K562 (cell line): Measurements from ENCODE around the gene CHM. TPM values are rescaled to one million over a fixed set of nuclear protein-coding genes. Genes with fewer than 3 reads are reported as not detected.

Experiments used
- ATAC-seq: fragments of 200-7000 bp; cut with Tn5 transposase; 3 replicates; pipeline ENCODE4 v1.9.1; 2020; ENCODE audit warnings: moderate library complexity
- BruUV-seq: library from RNA; stranded (reverse); fragments of 400-500 nt; replicated peaks from 2 replicates; lab custom pipeline; 2021; lab: Mats Ljungman, UMichigan
- CTCF ChIA-PET: fragments of 300-600 bp; formaldehyde crosslinking; extraction: SDS; loops from one replicate; lab custom pipeline; 2021; ENCODE audit warnings: low intra/inter-chr PET ratio; lab: Yijun Ruan, JAX
- POLR2A ChIA-PET: fragments of 300-600, 350-650 bp; sonication (Branson Sonifier 250); formaldehyde crosslinking; extraction: SDS; loops from one replicate; lab custom pipeline; 2021; ENCODE audit warnings: antibody characterized with exemption, inconsistent platforms; lab: Yijun Ruan, JAX
- DNase-seq, 4 experiments: peaks; one replicate each; pipeline versions ENCODE4 v3.0.0 to v3.0.0-alpha.2; 2011 to 2018; ENCODE audit warnings: low spot score in 3 of 4, mixed read lengths in 3 of 4; ENCODE audit errors: extremely low read depth in 1 of 4
- FAIRE-seq: peaks from 2 replicates; lab custom pipeline; 2011; peaks lifted over from hg19 to GRCh38; lab: Jason Lieb, UNC
- H2AFZ ChIP-seq: 2 replicates; pipeline ENCODE4 v1.6.0; 2011; ENCODE audit warnings: low read depth, low read length, control low read depth, inconsistent platforms
- H3K27ac ChIP-seq: fragments of 200-600 bp; 3 replicates; pipeline ENCODE4 v1.8.0; 2011; ENCODE audit warnings: low read depth, mild to moderate bottlenecking, control low read depth, inconsistent platforms, low read length, moderate library complexity, mixed read lengths; ENCODE audit errors: extremely low read depth
- H3K27me3 ChIP-seq, 2 experiments: fragments of 300-600 bp in 1 of 2; 2 replicates in 1 of 2; 3 replicates in 1 of 2; pipeline versions ENCODE4 v1.6.0 to v1.8.0; 2011; ENCODE audit warnings: inconsistent platforms in 2 of 2, low read length in 2 of 2, mild to moderate bottlenecking in 1 of 2, mixed read lengths in 1 of 2, moderate library complexity in 1 of 2; ENCODE audit not compliant: control insufficient read depth in 2 of 2, insufficient read depth in 2 of 2
- H3K36me3 ChIP-seq: fragments of 300-600 bp; 3 replicates; pipeline ENCODE4 v1.8.0; 2011; ENCODE audit warnings: mild to moderate bottlenecking, low read length, inconsistent platforms; ENCODE audit not compliant: control insufficient read depth, insufficient read depth
- H3K4me1 ChIP-seq, 2 experiments: fragments of 200-600 bp in 1 of 2; replicated peaks in 1 of 2; 2 replicates in 1 of 2; 3 replicates in 1 of 2; pipeline versions ENCODE4 v1.5.1 to v1.8.0; 2011; ENCODE audit warnings: inconsistent platforms in 2 of 2, low read length in 2 of 2, mild to moderate bottlenecking in 1 of 2, mixed read lengths in 1 of 2, moderate library complexity in 1 of 2; ENCODE audit not compliant: control insufficient read depth in 2 of 2, insufficient read depth in 2 of 2
- H3K4me2 ChIP-seq: 2 replicates; pipeline ENCODE4 v1.6.1; 2011; ENCODE audit warnings: low read length, control low read depth, inconsistent platforms, mixed read lengths; ENCODE audit not compliant: insufficient read depth
- H3K4me3 ChIP-seq: fragments of 200-600 bp; sonication (generic), shearing (Covaris generic); 2 replicates; pipeline ENCODE4 v1.5.1; 2016; ENCODE audit warnings: control low read depth, inconsistent platforms
- H3K79me2 ChIP-seq: fragments of 200-600 bp; 3 replicates; pipeline ENCODE4 v1.8.0; 2011; ENCODE audit warnings: low read length, inconsistent platforms; ENCODE audit not compliant: control insufficient read depth, insufficient read depth
- H3K9ac ChIP-seq, 2 experiments: 2 replicates each; pipeline versions ENCODE4 v1.6.0 to v1.6.1; 2011; ENCODE audit warnings: low read depth in 2 of 2, low read length in 2 of 2, control low read depth in 1 of 2, inconsistent platforms in 1 of 2, mild to moderate bottlenecking in 1 of 2, mixed read lengths in 1 of 2; ENCODE audit not compliant: insufficient read depth in 1 of 2
- H3K9me1 ChIP-seq: one replicate; pipeline ENCODE4 v1.6.0; 2011; ENCODE audit warnings: inconsistent platforms, mild to moderate bottlenecking, low read length, moderate library complexity; ENCODE audit not compliant: control insufficient read depth, insufficient read depth
- H3K9me3 ChIP-seq: replicated peaks from 2 replicates; pipeline ENCODE4 v1.5.1; 2011; ENCODE audit warnings: low read depth, low read length, inconsistent platforms; ENCODE audit not compliant: control insufficient read depth, insufficient read depth
- H4K20me1 ChIP-seq: replicated peaks from 2 replicates; pipeline ENCODE4 v1.6.1; 2011; ENCODE audit warnings: low read length, inconsistent platforms, mixed read lengths; ENCODE audit not compliant: control insufficient read depth, insufficient read depth
- GATAD2A ChIP-seq: fragments of 450-650 bp; IDR thresholded peaks from 2 replicates; pipeline ENCODE4 v1.6.1; 2017
- HDAC3 ChIP-seq: fragments of 450-650 bp; IDR thresholded peaks from 2 replicates; pipeline ENCODE4 v1.6.1; 2018; ENCODE audit warnings: borderline replicate concordance, mild to moderate bottlenecking, moderate library complexity; ENCODE audit not compliant: partially characterized antibody
- HEY1 ChIP-seq: fragments of 250-450 bp; sonication (Bioruptor Pico); IDR thresholded peaks from 2 replicates; pipeline ENCODE4 v1.5.0; 2020; ENCODE audit warnings: mild to moderate bottlenecking, moderate library complexity, borderline replicate concordance
- NFXL1 ChIP-seq: fragments of 450-650 bp; formaldehyde crosslinking; IDR thresholded peaks from 2 replicates; pipeline ENCODE4 v1.4.0; 2021; ENCODE audit warnings: mild to moderate bottlenecking
- POLR3G ChIP-seq: IDR thresholded peaks from 2 replicates; pipeline ENCODE4 v1.6.1; 2011; ENCODE audit not compliant: insufficient read length, insufficient replicate concordance; ENCODE audit errors: extremely low read depth
- RAD21 ChIP-seq, 2 experiments: fragments of 250-450 bp in 1 of 2; fragments of 450-650 bp in 1 of 2; sonication (Bioruptor Pico) in 1 of 2; formaldehyde crosslinking in 1 of 2; IDR thresholded peaks in 1 of 2; conservative IDR thresholded peaks in 1 of 2; 2 replicates each; pipeline versions ENCODE4 v1.4.0 to v1.8.0; 2020 to 2022; ENCODE audit warnings: mild to moderate bottlenecking in 2 of 2, moderate library complexity in 1 of 2
- ZFX ChIP-seq: sonication (generic); formaldehyde crosslinking; IDR thresholded peaks from 2 replicates; pipeline ENCODE4 v1.8.0; 2022; ENCODE audit warnings: mild to moderate bottlenecking, missing genetic modification reagents, moderate library complexity
- ZNF184 ChIP-seq: sonication (generic); formaldehyde crosslinking; IDR thresholded peaks from 2 replicates; pipeline ENCODE4 v1.5.0; 2020; ENCODE audit warnings: missing genetic modification reagents
- ZNF431 ChIP-seq: sonication (generic); formaldehyde crosslinking; IDR thresholded peaks from 2 replicates; pipeline ENCODE4 v1.8.0; 2022; ENCODE audit warnings: mild to moderate bottlenecking, missing genetic modification reagents
- WGBS: fragments of 100-300 bp; shearing (Covaris generic); methylation state at CpG from one replicate; pipeline ENCODE4 v1.1.6; 2016; ENCODE audit warnings: low coverage, mixed read lengths; ENCODE audit not compliant: insufficient coverage; ENCODE audit errors: missing lambda C conversion rate; 5-methylcytosine and 5-hydroxymethylcytosine counted together
- in situ Hi-C: fragments of 300-500 bp; cut with MboI; formaldehyde crosslinking; loops from 4 replicates; pipeline ENCODE4 v1.15.0; 2018; ENCODE audit warnings: inconsistent platforms, mixed read lengths
- intact Hi-C: fragments of 100-400 bp; cut with micrococcal nuclease; formaldehyde crosslinking; loops from 2 replicates; pipeline ENCODE4 v1.14.2; 2022
- polyA plus RNA-seq, 8 experiments: library from polyadenylated mRNA; depleted of rRNA in 4 of 8; stranded (reverse) in 5 of 8; unstranded in 3 of 8; fragments of >200 nt; fragmentation: Nextera tagmentation in 2 of 8; fragmentation: Illumina TruSeq in 1 of 8; extraction: Ambion mirVana in 2 of 8; extraction: Trizol in 1 of 8; gene quantifications; 2 replicates each; pipeline versions ENCODE4 v1.2.1 to v1.2.3, GENCODE V29; 2011 to 2014; ENCODE audit warnings: inconsistent platforms in 1 of 8, missing spikeins in 1 of 8
- total RNA-seq, 7 experiments: library from RNA; depleted of rRNA in 6 of 7; stranded (reverse); fragments of >200 nt in 6 of 7; fragmentation: Illumina TruSeq in 2 of 7; extraction: Trizol in 2 of 7; gene quantifications; 2 replicates each; pipeline versions ENCODE4 v1.2.1 to v1.2.3, GENCODE V29; 2011 to 2021; ENCODE audit warnings: low replicate concordance in 1 of 7
- TF ChIP-seq, protein P1 (sequence below): fragments of 450-650 bp; IDR thresholded peaks from 2 replicates; pipeline ENCODE4 v1.6.1; 2014; ENCODE audit warnings: low read depth, mild to moderate bottlenecking, moderate library complexity, borderline replicate concordance
- TF ChIP-seq, protein P2 (sequence below): fragments of 250-450 bp; sonication (Bioruptor Pico); IDR thresholded peaks from 2 replicates; pipeline ENCODE4 v1.5.0; 2021
- TF ChIP-seq, protein P3 (sequence below): fragments of 450-650 bp; IDR thresholded peaks from 2 replicates; pipeline ENCODE4 v1.6.1; 2017; ENCODE audit warnings: antibody characterized with exemption
- TF ChIP-seq, protein P4 (sequence below), 3 experiments: IDR thresholded peaks in 2 of 3; conservative IDR thresholded peaks in 1 of 3; 2 replicates each; pipeline ENCODE4 v1.5.1; 2011 to 2012; ENCODE audit warnings: low read length in 3 of 3, mild to moderate bottlenecking in 3 of 3, control low read depth in 2 of 3, improper control_type of control experiment in 1 of 3, inconsistent platforms in 1 of 3, low read depth in 1 of 3, mixed read lengths in 1 of 3, moderate library complexity in 1 of 3; ENCODE audit not compliant: insufficient read depth in 2 of 3
- TF ChIP-seq, protein P5 (sequence below): sonication (generic); formaldehyde crosslinking; IDR thresholded peaks from 2 replicates; pipeline ENCODE4 v1.8.0; 2023; ENCODE audit warnings: mild to moderate bottlenecking, missing genetic modification reagents

The CHM gene
- total and polyA plus RNA-seq, 9 of the 15 experiments (the other 6 are each of a cell fraction or from before 2014, with no cell fraction given): 2.2 to 9.0 (median 4.6) TPM

DNA sequence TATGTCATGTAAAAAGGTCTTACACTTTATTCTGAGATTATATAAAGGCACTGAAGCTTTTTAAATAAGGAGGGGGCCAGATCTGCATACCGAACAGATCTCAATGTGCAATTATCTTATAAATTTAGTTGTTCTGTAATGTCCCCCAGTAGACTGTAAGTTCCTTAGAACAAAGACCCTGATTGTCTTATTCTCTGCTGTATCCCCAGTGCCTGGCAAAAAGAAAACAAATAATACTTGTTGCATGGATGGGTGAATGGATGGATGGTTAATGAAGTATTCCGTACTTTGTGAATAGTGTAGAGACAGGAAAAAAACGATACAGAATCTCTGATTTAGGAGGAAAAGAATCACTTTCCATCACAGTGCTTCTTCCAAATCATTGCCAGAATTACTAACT is 141.5 kb downstream of the CHM start:
- Histone ChIP-seq H4K20me1 (no peaks in the 10 kb centered on the region), H2AFZ (no peak overlapping the region), H3K4me1 (no peaks in the 10 kb centered on the region), H3K79me2 (no peaks in the 10 kb centered on the region), H3K9ac (no peak overlapping the region), H3K4me2 (no peak overlapping the region), H3K27me3 (no peaks in the 10 kb centered on the region), H3K9me3 (no peaks in the 10 kb centered on the region), H3K27ac (no peak overlapping the region), H3K36me3 (no peaks in the 10 kb centered on the region)
- POLR2A ChIA-PET: no interaction called here
- in situ Hi-C loops (no loop called here), intact Hi-C loops (no loop called here)
- BruUV-seq: no TSS peak
- FAIRE-seq (no peak), DNase-seq (no peak)
- WGBS: 17% methylated on average over 3 of the region's 3 CpGs
- CTCF ChIA-PET: no interaction called here
- TF ChIP-seq ZNF431 (no peak), ZNF184 (no peak), NFXL1 (no peak), HDAC3 (no peak), RAD21 (CRISPR knock-in tag; conservative IDR thresholded peaks at IDR 0.05 in 1 of 2, IDR thresholded peaks at IDR 0.05 in 1 of 2) (no peak), ZFX (no peak), HEY1 (CRISPR knock-in tag) (no peak), GATAD2A (no peak), POLR3G (no peak)
- TF ChIP-seq, protein P1, sequence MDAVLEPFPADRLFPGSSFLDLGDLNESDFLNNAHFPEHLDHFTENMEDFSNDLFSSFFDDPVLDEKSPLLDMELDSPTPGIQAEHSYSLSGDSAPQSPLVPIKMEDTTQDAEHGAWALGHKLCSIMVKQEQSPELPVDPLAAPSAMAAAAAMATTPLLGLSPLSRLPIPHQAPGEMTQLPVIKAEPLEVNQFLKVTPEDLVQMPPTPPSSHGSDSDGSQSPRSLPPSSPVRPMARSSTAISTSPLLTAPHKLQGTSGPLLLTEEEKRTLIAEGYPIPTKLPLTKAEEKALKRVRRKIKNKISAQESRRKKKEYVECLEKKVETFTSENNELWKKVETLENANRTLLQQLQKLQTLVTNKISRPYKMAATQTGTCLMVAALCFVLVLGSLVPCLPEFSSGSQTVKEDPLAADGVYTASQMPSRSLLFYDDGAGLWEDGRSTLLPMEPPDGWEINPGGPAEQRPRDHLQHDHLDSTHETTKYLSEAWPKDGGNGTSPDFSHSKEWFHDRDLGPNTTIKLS: no peak
- TF ChIP-seq, protein P2, sequence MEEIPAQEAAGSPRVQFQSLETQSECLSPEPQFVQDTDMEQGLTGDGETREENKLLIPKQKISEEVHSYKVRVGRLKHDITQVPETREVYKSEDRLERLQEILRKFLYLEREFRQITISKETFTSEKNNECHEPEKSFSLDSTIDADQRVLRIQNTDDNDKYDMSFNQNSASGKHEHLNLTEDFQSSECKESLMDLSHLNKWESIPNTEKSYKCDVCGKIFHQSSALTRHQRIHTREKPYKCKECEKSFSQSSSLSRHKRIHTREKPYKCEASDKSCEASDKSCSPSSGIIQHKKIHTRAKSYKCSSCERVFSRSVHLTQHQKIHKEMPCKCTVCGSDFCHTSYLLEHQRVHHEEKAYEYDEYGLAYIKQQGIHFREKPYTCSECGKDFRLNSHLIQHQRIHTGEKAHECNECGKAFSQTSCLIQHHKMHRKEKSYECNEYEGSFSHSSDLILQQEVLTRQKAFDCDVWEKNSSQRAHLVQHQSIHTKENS (CRISPR knock-in tag): no peak
- TF ChIP-seq, protein P3, sequence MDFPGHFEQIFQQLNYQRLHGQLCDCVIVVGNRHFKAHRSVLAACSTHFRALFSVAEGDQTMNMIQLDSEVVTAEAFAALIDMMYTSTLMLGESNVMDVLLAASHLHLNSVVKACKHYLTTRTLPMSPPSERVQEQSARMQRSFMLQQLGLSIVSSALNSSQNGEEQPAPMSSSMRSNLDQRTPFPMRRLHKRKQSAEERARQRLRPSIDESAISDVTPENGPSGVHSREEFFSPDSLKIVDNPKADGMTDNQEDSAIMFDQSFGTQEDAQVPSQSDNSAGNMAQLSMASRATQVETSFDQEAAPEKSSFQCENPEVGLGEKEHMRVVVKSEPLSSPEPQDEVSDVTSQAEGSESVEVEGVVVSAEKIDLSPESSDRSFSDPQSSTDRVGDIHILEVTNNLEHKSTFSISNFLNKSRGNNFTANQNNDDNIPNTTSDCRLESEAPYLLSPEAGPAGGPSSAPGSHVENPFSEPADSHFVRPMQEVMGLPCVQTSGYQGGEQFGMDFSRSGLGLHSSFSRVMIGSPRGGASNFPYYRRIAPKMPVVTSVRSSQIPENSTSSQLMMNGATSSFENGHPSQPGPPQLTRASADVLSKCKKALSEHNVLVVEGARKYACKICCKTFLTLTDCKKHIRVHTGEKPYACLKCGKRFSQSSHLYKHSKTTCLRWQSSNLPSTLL: no peak
- TF ChIP-seq, protein P4, sequence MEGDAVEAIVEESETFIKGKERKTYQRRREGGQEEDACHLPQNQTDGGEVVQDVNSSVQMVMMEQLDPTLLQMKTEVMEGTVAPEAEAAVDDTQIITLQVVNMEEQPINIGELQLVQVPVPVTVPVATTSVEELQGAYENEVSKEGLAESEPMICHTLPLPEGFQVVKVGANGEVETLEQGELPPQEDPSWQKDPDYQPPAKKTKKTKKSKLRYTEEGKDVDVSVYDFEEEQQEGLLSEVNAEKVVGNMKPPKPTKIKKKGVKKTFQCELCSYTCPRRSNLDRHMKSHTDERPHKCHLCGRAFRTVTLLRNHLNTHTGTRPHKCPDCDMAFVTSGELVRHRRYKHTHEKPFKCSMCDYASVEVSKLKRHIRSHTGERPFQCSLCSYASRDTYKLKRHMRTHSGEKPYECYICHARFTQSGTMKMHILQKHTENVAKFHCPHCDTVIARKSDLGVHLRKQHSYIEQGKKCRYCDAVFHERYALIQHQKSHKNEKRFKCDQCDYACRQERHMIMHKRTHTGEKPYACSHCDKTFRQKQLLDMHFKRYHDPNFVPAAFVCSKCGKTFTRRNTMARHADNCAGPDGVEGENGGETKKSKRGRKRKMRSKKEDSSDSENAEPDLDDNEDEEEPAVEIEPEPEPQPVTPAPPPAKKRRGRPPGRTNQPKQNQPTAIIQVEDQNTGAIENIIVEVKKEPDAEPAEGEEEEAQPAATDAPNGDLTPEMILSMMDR (IDR thresholded peaks at IDR 0.05 in 2 of 3, conservative IDR thresholded peaks at IDR 0.05 in 1 of 3; ENCODE audit: insufficient read depth in 2 of 3, low read depth in 1 of 3, low read length in 3 of 3): no peak
- TF ChIP-seq, protein P5, sequence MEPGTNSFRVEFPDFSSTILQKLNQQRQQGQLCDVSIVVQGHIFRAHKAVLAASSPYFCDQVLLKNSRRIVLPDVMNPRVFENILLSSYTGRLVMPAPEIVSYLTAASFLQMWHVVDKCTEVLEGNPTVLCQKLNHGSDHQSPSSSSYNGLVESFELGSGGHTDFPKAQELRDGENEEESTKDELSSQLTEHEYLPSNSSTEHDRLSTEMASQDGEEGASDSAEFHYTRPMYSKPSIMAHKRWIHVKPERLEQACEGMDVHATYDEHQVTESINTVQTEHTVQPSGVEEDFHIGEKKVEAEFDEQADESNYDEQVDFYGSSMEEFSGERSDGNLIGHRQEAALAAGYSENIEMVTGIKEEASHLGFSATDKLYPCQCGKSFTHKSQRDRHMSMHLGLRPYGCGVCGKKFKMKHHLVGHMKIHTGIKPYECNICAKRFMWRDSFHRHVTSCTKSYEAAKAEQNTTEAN (CRISPR knock-in tag): no peak
- TF ChIP-seq, all 486 proteins: peak for 0
- H3K9me1 ChIP-seq: no peaks in the 10 kb centered on the region
- ATAC-seq: no peak
- no peak overlapping the region for H3K4me3 ChIP-seq
